NCI-H526 treated with DMSO at 0.1 percent for 48 hours (cell line): ENCODE measurements around the gene CDC23.
"Not testable (repeated sequence)": the region's sequence is repeated elsewhere in the genome, so short reads cannot be mapped to it uniquely, and the experiment has no call there.

ENCODE experiments used
- DNase-seq: peaks from one replicate; lab custom pipeline; 2025; lab: John Stamatoyannopoulos, UW

CDC23 gene

GRCh38 chr5:138212828-138213160 lies 329 bp downstream of the CDC23 start:
- DNase-seq: no peak

- DNase-seq: no peak
Observed at GRCh38 chr5:138210985-138211384, 2.1 kb downstream of the CDC23 start.

GRCh38 chr5:138193859-138194258 lies 19.3 kb downstream of the CDC23 start:
- not testable (repeated sequence) for DNase-seq

GRCh38 chr5:138192826-138193225 lies 20.3 kb downstream of the CDC23 start:
- DNase-seq: no peak

- DNase-seq: no peak
Observed at GRCh38 chr5:138188626-138189025, 24.5 kb downstream of the CDC23 start.

- DNase-seq: no peak
Observed at GRCh38 chr5:138186002-138186447, 27.1 kb downstream of the CDC23 start.

- DNase-seq: no peak
Observed at GRCh38 chr5:138182808-138183207, 30.3 kb downstream of the CDC23 start.

- DNase-seq: no peak
Observed at GRCh38 chr5:138180841-138181240, 32.3 kb downstream of the CDC23 start.

GRCh38 chr5:138180183-138180782 lies 32.8 kb downstream of the CDC23 start:
- DNase-seq: peak; percentile 60

- no peak for DNase-seq
Observed at GRCh38 chr5:138179277-138179857, 33.8 kb downstream of the CDC23 start.

- DNase-seq: peak; percentile 98
Observed at GRCh38 chr5:138178516-138179276, 34.4 kb downstream of the CDC23 start, which contains the start of the genes BRD8 and KIF20A. Gene BRD8 (minus strand): TSS chr5:138178630. CDS start chr5:138178614, 16 bp downstream. Gene KIF20A (plus strand): TSS chr5:138179112. CDS start chr5:138179681, 569 bp downstream.

GRCh38 chr5:138177941-138178515 lies 35.1 kb downstream of the CDC23 start:
- peak; percentile 8 for DNase-seq

GRCh38 chr5:138170299-138170698 lies 42.8 kb downstream of the CDC23 start:
- no peak for DNase-seq

- no peak for DNase-seq
Observed at GRCh38 chr5:138169124-138169523, 44.0 kb downstream of the CDC23 start.

- no peak for DNase-seq
Observed at GRCh38 chr5:138163721-138164120, 49.4 kb downstream of the CDC23 start.

GRCh38 chr5:138160706-138161105 lies 52.4 kb downstream of the CDC23 start:
- no peak for DNase-seq

- DNase-seq: no peak
Observed at GRCh38 chr5:138159666-138160065, 53.5 kb downstream of the CDC23 start.

GRCh38 chr5:138157626-138158025 lies 55.5 kb downstream of the CDC23 start:
- DNase-seq: no peak

- not testable (repeated sequence) for DNase-seq
Observed at GRCh38 chr5:138155977-138156376, 57.1 kb downstream of the CDC23 start.

- DNase-seq: no peak
Observed at GRCh38 chr5:138149530-138149929, 63.6 kb downstream of the CDC23 start.

GRCh38 chr5:138148811-138149210 lies 64.3 kb downstream of the CDC23 start:
- DNase-seq: no peak

- not testable (repeated sequence) for DNase-seq
Observed at GRCh38 chr5:138143578-138143977, 69.5 kb downstream of the CDC23 start.

GRCh38 chr5:138141734-138142133 lies 71.4 kb downstream of the CDC23 start:
- DNase-seq: no peak
